Gastroesophageal sphincter (tissue), 3 donors: ENCODE measurements around the gene CAPN5.

Source experiments
- EP300 ChIP-seq: sonication (generic); formaldehyde crosslinking; IDR thresholded peaks from one replicate; pipeline ENCODE4 v1.6.1; 2017; ENCODE audit warnings: antibody characterized with exemption, mild to moderate bottlenecking
- POLR2A ChIP-seq, 2 donors: fragments of 450-650 bp; IDR thresholded peaks; one replicate each; pipeline ENCODE4 v1.6.1; 2017; ENCODE audit warnings: antibody characterized with exemption in 2 of 2, mild to moderate bottlenecking in 2 of 2, moderate library complexity in 1 of 2
- TF ChIP-seq, protein P1 (sequence below), 4 experiments: fragments of 200-600 bp in 2 of 4; fragments of 450-650 bp in 2 of 4; sonication (generic) in 1 of 4; IDR thresholded peaks; one replicate each; pipeline ENCODE4 v1.5.1; 2017 to 2019; ENCODE audit warnings: antibody characterized with exemption in 4 of 4, mild to moderate bottlenecking in 2 of 4, moderate library complexity in 2 of 4

DNA sequence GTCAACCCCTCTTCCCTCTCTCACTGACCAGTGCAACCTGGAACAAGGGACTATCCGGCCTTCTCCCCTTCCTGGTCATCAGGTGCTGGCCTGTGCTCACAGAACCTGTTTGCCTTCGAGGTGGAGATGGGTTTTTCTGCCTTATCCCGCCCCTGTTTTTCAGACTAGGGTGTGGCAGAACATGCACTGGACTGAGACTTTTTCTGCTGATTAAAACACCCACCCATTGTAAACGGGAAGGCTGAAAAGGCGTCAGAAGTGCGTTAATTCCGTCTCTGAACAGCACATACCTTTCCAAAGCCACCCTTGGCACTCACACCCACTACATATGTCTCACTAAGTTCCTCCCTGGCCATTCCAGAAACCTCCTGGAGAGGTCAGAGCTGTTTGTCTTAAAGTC, 36.9 kb upstream of the CAPN5 start:
- TF ChIP-seq, protein P1, sequence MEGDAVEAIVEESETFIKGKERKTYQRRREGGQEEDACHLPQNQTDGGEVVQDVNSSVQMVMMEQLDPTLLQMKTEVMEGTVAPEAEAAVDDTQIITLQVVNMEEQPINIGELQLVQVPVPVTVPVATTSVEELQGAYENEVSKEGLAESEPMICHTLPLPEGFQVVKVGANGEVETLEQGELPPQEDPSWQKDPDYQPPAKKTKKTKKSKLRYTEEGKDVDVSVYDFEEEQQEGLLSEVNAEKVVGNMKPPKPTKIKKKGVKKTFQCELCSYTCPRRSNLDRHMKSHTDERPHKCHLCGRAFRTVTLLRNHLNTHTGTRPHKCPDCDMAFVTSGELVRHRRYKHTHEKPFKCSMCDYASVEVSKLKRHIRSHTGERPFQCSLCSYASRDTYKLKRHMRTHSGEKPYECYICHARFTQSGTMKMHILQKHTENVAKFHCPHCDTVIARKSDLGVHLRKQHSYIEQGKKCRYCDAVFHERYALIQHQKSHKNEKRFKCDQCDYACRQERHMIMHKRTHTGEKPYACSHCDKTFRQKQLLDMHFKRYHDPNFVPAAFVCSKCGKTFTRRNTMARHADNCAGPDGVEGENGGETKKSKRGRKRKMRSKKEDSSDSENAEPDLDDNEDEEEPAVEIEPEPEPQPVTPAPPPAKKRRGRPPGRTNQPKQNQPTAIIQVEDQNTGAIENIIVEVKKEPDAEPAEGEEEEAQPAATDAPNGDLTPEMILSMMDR (IDR thresholded peaks at IDR 0.05) = no peak
- TF ChIP-seq POLR2A (IDR thresholded peaks at IDR 0.05) (no peak), EP300 (no peak)
